ENCODE data around the gene TRABD2B. TPM values are rescaled to one million over a fixed set of nuclear protein-coding genes. Genes with fewer than 3 reads are reported as not detected.

TRABD2B gene
- total RNA-seq, 1 donor from 2014 or later, result 0.92 TPM

- DNase-seq (ENCODE audit: low read depth), result peak; percentile 77
Measured at GRCh38 chr1:48026275-48026674, 29.1 kb upstream of the TRABD2B start.

GRCh38 chr1:48025076-48025475 lies 27.9 kb upstream of the TRABD2B start:
- no peaks in the 10 kb centered on the region for H3K36me3 ChIP-seq (ENCODE audit: control insufficient read depth, insufficient read depth, low read length)
- H3K4me3 ChIP-seq (ENCODE audit: low read depth, low read length), result no peak overlapping the region
- TF ChIP-seq CTCF (IDR thresholded peaks at IDR 0.05; ENCODE audit: insufficient read depth, low read length, poor library complexity, severe bottlenecking), result no peak
- no peak for DNase-seq (ENCODE audit: low read depth)
- H3K27me3 ChIP-seq (ENCODE audit: control insufficient read depth, insufficient read depth, low read length), result no peaks in the 10 kb centered on the region

More at GRCh38 chr1:48026275-48026674, 29.1 kb upstream of the TRABD2B start:
- H3K4me3 ChIP-seq (ENCODE audit: low read depth, low read length), result no peak overlapping the region
- no peaks in the 10 kb centered on the region for H3K27me3 ChIP-seq (ENCODE audit: control insufficient read depth, insufficient read depth, low read length)
- TF ChIP-seq CTCF (IDR thresholded peaks at IDR 0.05; ENCODE audit: insufficient read depth, low read length, poor library complexity, severe bottlenecking), result no peak
- H3K36me3 ChIP-seq (ENCODE audit: control insufficient read depth, insufficient read depth, low read length), result no peaks in the 10 kb centered on the region

GRCh38 chr1:48023488-48023887 lies 26.3 kb upstream of the TRABD2B start:
- H3K27me3 ChIP-seq (ENCODE audit: control insufficient read depth, insufficient read depth, low read length), result peaks cover 2% of the 10 kb centered on the region
- DNase-seq (ENCODE audit: low read depth), result no peak

GRCh38 chr1:48022306-48022705 lies 25.1 kb upstream of the TRABD2B start:
- H3K4me3 ChIP-seq (ENCODE audit: low read depth, low read length), result no peak overlapping the region

More at GRCh38 chr1:48023488-48023887, 26.3 kb upstream of the TRABD2B start:
- no peak overlapping the region for H3K4me3 ChIP-seq (ENCODE audit: low read depth, low read length)
- no peaks in the 10 kb centered on the region for H3K36me3 ChIP-seq (ENCODE audit: control insufficient read depth, insufficient read depth, low read length)
- TF ChIP-seq CTCF (IDR thresholded peaks at IDR 0.05; ENCODE audit: insufficient read depth, low read length, poor library complexity, severe bottlenecking), result no peak

GRCh38 chr1:48021792-48022191 lies 24.6 kb upstream of the TRABD2B start:
- peaks cover 2% of the 10 kb centered on the region for H3K27me3 ChIP-seq (ENCODE audit: control insufficient read depth, insufficient read depth, low read length)
- DNase-seq (ENCODE audit: low read depth), result no peak
- H3K4me3 ChIP-seq (ENCODE audit: low read depth, low read length), result no peak overlapping the region
- H3K36me3 ChIP-seq (ENCODE audit: control insufficient read depth, insufficient read depth, low read length), result no peaks in the 10 kb centered on the region
- TF ChIP-seq CTCF (IDR thresholded peaks at IDR 0.05; ENCODE audit: insufficient read depth, low read length, poor library complexity, severe bottlenecking), result no peak

More at GRCh38 chr1:48022306-48022705, 25.1 kb upstream of the TRABD2B start:
- H3K27me3 ChIP-seq (ENCODE audit: control insufficient read depth, insufficient read depth, low read length), result peaks cover 2% of the 10 kb centered on the region
- H3K36me3 ChIP-seq (ENCODE audit: control insufficient read depth, insufficient read depth, low read length), result no peaks in the 10 kb centered on the region
- no peak for DNase-seq (ENCODE audit: low read depth)
- no peak for TF ChIP-seq CTCF (IDR thresholded peaks at IDR 0.05; ENCODE audit: insufficient read depth, low read length, poor library complexity, severe bottlenecking)

GRCh38 chr1:48019714-48020315 lies 22.6 kb upstream of the TRABD2B start:
- no peak overlapping the region for H3K4me3 ChIP-seq (ENCODE audit: low read depth, low read length)
- TF ChIP-seq CTCF (IDR thresholded peaks at IDR 0.05; ENCODE audit: insufficient read depth, low read length, poor library complexity, severe bottlenecking), result no peak
- no peak for DNase-seq (ENCODE audit: low read depth)
- peaks cover 7% of the 10 kb centered on the region for H3K27me3 ChIP-seq (ENCODE audit: control insufficient read depth, insufficient read depth, low read length)
- no peaks in the 10 kb centered on the region for H3K36me3 ChIP-seq (ENCODE audit: control insufficient read depth, insufficient read depth, low read length)

All from kidney epithelial cell (primary cell).